HG03045 (cell line): Measurements from ENCODE around the gene COL12A1.

ENCODE experiments used
- ATAC-seq: cut with Tn5 transposase; IDR thresholded peaks from one replicate; pipeline ENCODE4 v1.9.1; 2021; ENCODE audit warnings: mild to moderate bottlenecking, moderate library complexity; ENCODE audit not compliant: unreplicated experiment

Gene COL12A1

GRCh38 chr6:75145976-75146375 is 59.9 kb downstream of the COL12A1 start:
- ATAC-seq = no peak

- ATAC-seq = no peak
These were observed 60.6 kb downstream of the COL12A1 start for GRCh38 chr6:75145211-75145610.

- no peak for ATAC-seq
These were observed 61.5 kb downstream of the COL12A1 start for GRCh38 chr6:75144386-75144785.

GRCh38 chr6:75143191-75143590 is 62.7 kb downstream of the COL12A1 start:
- no peak for ATAC-seq

- ATAC-seq = no peak
These were observed 63.1 kb downstream of the COL12A1 start for GRCh38 chr6:75142721-75143120.

- no peak for ATAC-seq
These were observed 70.0 kb downstream of the COL12A1 start for GRCh38 chr6:75135876-75136275.

GRCh38 chr6:75135450-75135849 is 70.4 kb downstream of the COL12A1 start:
- no peak for ATAC-seq

GRCh38 chr6:75130784-75131183 is 75.1 kb downstream of the COL12A1 start:
- ATAC-seq = no peak

- ATAC-seq = no peak
These were observed 76.8 kb downstream of the COL12A1 start for GRCh38 chr6:75128878-75129570.

GRCh38 chr6:75126518-75126917 is 79.3 kb downstream of the COL12A1 start:
- ATAC-seq = no peak

- no peak for ATAC-seq
These were observed 80.9 kb downstream of the COL12A1 start for GRCh38 chr6:75124983-75125382.

- ATAC-seq = no peak
These were observed 81.8 kb downstream of the COL12A1 start for GRCh38 chr6:75124085-75124484.

GRCh38 chr6:75118925-75119515 is 86.8 kb downstream of the COL12A1 start:
- no peak for ATAC-seq

GRCh38 chr6:75117701-75118100 is 88.2 kb downstream of the COL12A1 start:
- ATAC-seq = no peak

GRCh38 chr6:75116946-75117345 is 88.9 kb downstream of the COL12A1 start:
- no peak for ATAC-seq

GRCh38 chr6:75115481-75115880 is 90.4 kb downstream of the COL12A1 start:
- ATAC-seq = no peak

- no peak for ATAC-seq
These were observed 91.0 kb downstream of the COL12A1 start for GRCh38 chr6:75114806-75115205.

- ATAC-seq = no peak
These were observed 91.7 kb downstream of the COL12A1 start for GRCh38 chr6:75114195-75114594.

- ATAC-seq = no peak
These were observed 92.4 kb downstream of the COL12A1 start for GRCh38 chr6:75113446-75113845.

- ATAC-seq = no peak
These were observed 96.1 kb downstream of the COL12A1 start for GRCh38 chr6:75109765-75110164.

- no peak for ATAC-seq
These were observed 96.8 kb downstream of the COL12A1 start for GRCh38 chr6:75109022-75109421.

GRCh38 chr6:75108333-75108974 is 97.4 kb downstream of the COL12A1 start:
- ATAC-seq = no peak
